Heart left ventricle (tissue), 16 donors: Measurements from ENCODE around the gene GRB14. TPM values are rescaled to one million over a fixed set of nuclear protein-coding genes. Genes with fewer than 3 reads are reported as not detected.

ENCODE experiments used
- ATAC-seq, 4 donors: fragments of 200-7000 bp; cut with Tn5 transposase; one replicate each; pipeline ENCODE4 v1.9.1; 2020 to 2022; ENCODE audit warnings: moderate library complexity in 4 of 4, mild to moderate bottlenecking in 3 of 4, moderate number of reproducible peaks in 1 of 4
- DNase-seq, 5 donors: peaks; one replicate each; pipeline ENCODE4 v3.0.0-alpha.2; 2020
- H3K27ac ChIP-seq, 12 donors: fragments of 200-600 bp; sonication (generic) in 4 of 12; one replicate each; pipeline versions ENCODE4 v1.5.0 to v1.8.0; 2016 to 2022; ENCODE audit warnings: mild to moderate bottlenecking in 2 of 12
- H3K27me3 ChIP-seq, 9 donors: fragments of 200-600 bp; sonication (generic) in 2 of 9; one replicate each; pipeline versions ENCODE4 v1.5.1 to v1.8.0; 2016 to 2022; ENCODE audit warnings: mild to moderate bottlenecking in 3 of 9
- H3K36me3 ChIP-seq, 9 donors: fragments of 200-600 bp; sonication (generic) in 2 of 9; one replicate each; pipeline versions ENCODE4 v1.5.0 to v1.8.0; 2018 to 2022; ENCODE audit warnings: mild to moderate bottlenecking in 2 of 9
- H3K4me1 ChIP-seq, 12 donors: fragments of 200-600 bp; sonication (generic) in 4 of 12; one replicate each; pipeline versions ENCODE4 v1.5.0 to v1.8.0; 2016 to 2022; ENCODE audit warnings: mild to moderate bottlenecking in 3 of 12
- H3K4me3 ChIP-seq, 12 donors: fragments of 200-600 bp; sonication (generic) in 4 of 12; one replicate each; pipeline versions ENCODE4 v1.5.0 to v1.8.0; 2017 to 2022; ENCODE audit warnings: mild to moderate bottlenecking in 9 of 12, moderate library complexity in 4 of 12
- H3K9me3 ChIP-seq, 12 donors: fragments of 200-600 bp; sonication (generic) in 4 of 12; one replicate each; pipeline versions ENCODE4 v1.5.0 to v1.8.0; 2016 to 2022; ENCODE audit warnings: mild to moderate bottlenecking in 1 of 12
- CTCF ChIP-seq, 12 donors: fragments of 200-600 bp; sonication (generic) in 4 of 12; IDR thresholded peaks; one replicate each; pipeline versions ENCODE4 v1.5.0 to v1.8.0; 2018 to 2022; ENCODE audit warnings: antibody characterized with exemption in 12 of 12, mild to moderate bottlenecking in 5 of 12
- POLR2A ChIP-seq, 2 donors: fragments of 450-650 bp; IDR thresholded peaks; one replicate each; pipeline ENCODE4 v1.6.1; 2017; ENCODE audit warnings: antibody characterized with exemption in 2 of 2, mild to moderate bottlenecking in 2 of 2, moderate library complexity in 2 of 2
- WGBS, 4 donors: extraction: QIAGEN DNeasy Blood & Tissue Kit in 2 of 4; methylation state at CpG; one replicate each; pipeline versions ENCODE4 v1.1.5 to v1.1.7; 2013 to 2018; 5-methylcytosine and 5-hydroxymethylcytosine counted together
- intact Hi-C, 10 donors: fragments of 100-400 bp; cut with DNase I; formaldehyde crosslinking; loops; one replicate each; pipeline versions ENCODE4 v1.11.1 to v1.14.2; 2022
- polyA plus RNA-seq, 2 donors: library from polyadenylated mRNA; stranded (reverse); fragments of 200-250 nt; gene quantifications; one replicate each; pipeline ENCODE4 v1.2.3, GENCODE V29; 2013
- total RNA-seq, 9 donors: library from RNA; depleted of rRNA in 2 of 9; stranded (reverse); fragments of >200 nt in 2 of 9; fragmentation: NEBNext Ultra II Directional in 3 of 9; extraction: Animal tissue kit (Norgen Biotek cat#: 25700) in 3 of 9; gene quantifications; one replicate each; pipeline versions ENCODE4 v1.1.0 to v1.2.4, GENCODE V29; 2016 to 2023
- donor health status: ischemic (EF 13 %, LVEDD 7.1; RV severe dilation, severe dysfunction).
- donor health status: healthy with polysubstance abuse.
- donor health status: DM: no; HTN: yes; CAD: no.
- donor health status: DM: no; HTN: no; CAD: no.
- donor health status: ischemic (EF 25% LVEDD 6.9; RV normal size, moderate dysfunction).
- donor health status: ischemic (EF 25% LVEDD 5.7; RV mildly dilated, moderate dysfunction).
- donor health status: healthy.
- donor health status: DM: yes; HTN: yes; CAD: no.
- donor health status: ischemic (EF 35%, LVEDD 5.7; RV mildly dilated, moderate dysfunction).
- donor health status: nonischemic (EF 11% LVEDD 7.7; RV severe dilation, severe dysfunction).
- donor health status: DM: yes; HTN: yes; CAD: no.
- donor health status: PGD.
- donor health status: ischemic (EF 29% LVEDD 5.4; RV normal size, mild dysfunction).
- donor health status: nonischemic (EF 23%, LVEDD 6.1; RV moderate dilation, normal function).

Gene GRB14
- total and polyA plus RNA-seq, 11 donors, result 2.7 to 42.3 (median 13.3) TPM

GRCh38 chr2:164581050-164581449 is 40.2 kb downstream of the GRB14 start:
- Histone ChIP-seq H3K36me3 (no peaks in the 10 kb centered on the region), H3K4me3 (no peak overlapping the region), H3K27ac (no peak overlapping the region), H3K4me1 (no peaks in the 10 kb centered on the region), H3K27me3 (no peaks in the 10 kb centered on the region), H3K9me3 (no peaks in the 10 kb centered on the region)
- DNase-seq (no peak), ATAC-seq (no peak)
- intact Hi-C loops, result no loop called here
- TF ChIP-seq CTCF (IDR thresholded peaks at IDR 0.05) (no peak), POLR2A (IDR thresholded peaks at IDR 0.05) (no peak)
- 87 to 91% (median 88%) methylated on average over 3 of the region's 3 CpGs for WGBS, 4 donors

GRCh38 chr2:164574931-164575330 is 46.4 kb downstream of the GRB14 start:
- Histone ChIP-seq H3K27me3 (no peaks in the 10 kb centered on the region), H3K4me1 (peaks cover 0 to 4% (median 0%) of the 10 kb centered on the region in 12 donors), H3K4me3 (no peak overlapping the region), H3K9me3 (no peaks in the 10 kb centered on the region), H3K27ac (no peak overlapping the region), H3K36me3 (no peaks in the 10 kb centered on the region)
- DNase-seq, result no peak
- WGBS, 4 donors, result 75 to 90% (median 84%) methylated on average over 1 of the region's 1 CpG
- TF ChIP-seq CTCF (IDR thresholded peaks at IDR 0.05) (no peak), POLR2A (IDR thresholded peaks at IDR 0.05) (no peak)
- no peak for ATAC-seq
- intact Hi-C loops, result loop anchor here in 1 of 10 donors (10.0 kb wide), 1 partner anchor 270 kb away; the partner anchor contains the start of gene COBLL1

- DNase-seq, result no peak
- WGBS, 4 donors, result 87 to 94% (median 92%) methylated on average over 2 of the region's 2 CpGs
- ATAC-seq, result no peak
- no peak for TF ChIP-seq CTCF (IDR thresholded peaks at IDR 0.05)
- no peak for TF ChIP-seq POLR2A (IDR thresholded peaks at IDR 0.05)
- H3K27me3 ChIP-seq, result no peaks in the 10 kb centered on the region
- H3K36me3 ChIP-seq, result no peaks in the 10 kb centered on the region
- no peaks in the 10 kb centered on the region for H3K9me3 ChIP-seq
- peaks cover 0 to 4% (median 0%) of the 10 kb centered on the region in 12 donors for H3K4me1 ChIP-seq
- intact Hi-C loops, result loop anchor here in 1 of 10 donors (10.0 kb wide), 1 partner anchor 274 kb away; the partner anchor contains the start of gene COBLL1
- H3K4me3 ChIP-seq, result no peak overlapping the region
- H3K27ac ChIP-seq, result no peak overlapping the region
These were observed 50.8 kb downstream of the GRB14 start for GRCh38 chr2:164570475-164570874.

GRCh38 chr2:164569378-164569777 is 51.9 kb downstream of the GRB14 start:
- TF ChIP-seq CTCF (IDR thresholded peaks at IDR 0.05), result no peak
- no peak for TF ChIP-seq POLR2A (IDR thresholded peaks at IDR 0.05)
- Histone ChIP-seq H3K27me3 (no peaks in the 10 kb centered on the region), H3K4me3 (no peak overlapping the region), H3K4me1 (peaks cover 0 to 8% (median 0%) of the 10 kb centered on the region in 12 donors), H3K9me3 (no peaks in the 10 kb centered on the region), H3K27ac (no peak overlapping the region), H3K36me3 (no peaks in the 10 kb centered on the region)
- intact Hi-C loops, result loop anchor here in 2 of 10 donors (10.0 kb wide), 2 partner anchors 145 to 345 kb away; no protein-coding TSS in a partner anchor
- 56 to 77% (median 69%) methylated on average over 4 of the region's 4 CpGs for WGBS, 4 donors
- DNase-seq (no peak), ATAC-seq (peak in 3 of 4 donors; percentile 22 to 65 (median 33))
